GM21528 (cell line): Measurements from ENCODE around the gene COL15A1.
"Not testable (repeated sequence)": the region's sequence is repeated elsewhere in the genome, so short reads cannot be mapped to it uniquely, and the experiment has no call there.

ENCODE experiments used
- ATAC-seq: cut with Tn5 transposase; IDR thresholded peaks from one replicate; pipeline ENCODE4 v1.9.1; 2021; ENCODE audit warnings: mild to moderate bottlenecking, moderate library complexity; ENCODE audit not compliant: unreplicated experiment, low FRiP score

COL15A1 gene

GRCh38 chr9:99008203-99008602 lies 64.5 kb downstream of the COL15A1 start:
- ATAC-seq: no peak

GRCh38 chr9:99010393-99010792 lies 66.7 kb downstream of the COL15A1 start:
- not testable (repeated sequence) for ATAC-seq

GRCh38 chr9:99011161-99011709 lies 67.5 kb downstream of the COL15A1 start:
- ATAC-seq: no peak

- no peak for ATAC-seq
Measured at GRCh38 chr9:99012957-99013512, 69.3 kb downstream of the COL15A1 start.

- ATAC-seq: no peak
Measured at GRCh38 chr9:99013550-99013949, 69.8 kb downstream of the COL15A1 start.

GRCh38 chr9:99015448-99015847 lies 71.7 kb downstream of the COL15A1 start:
- no peak for ATAC-seq

- no peak for ATAC-seq
Measured at GRCh38 chr9:99015890-99016289, 72.2 kb downstream of the COL15A1 start.

- ATAC-seq: no peak
Measured at GRCh38 chr9:99016681-99017387, 73.1 kb downstream of the COL15A1 start.

GRCh38 chr9:99018653-99019052 lies 74.9 kb downstream of the COL15A1 start:
- no peak for ATAC-seq

GRCh38 chr9:99019510-99020331 lies 76.0 kb downstream of the COL15A1 start:
- no peak for ATAC-seq

- ATAC-seq: no peak
Measured at GRCh38 chr9:99020786-99021436, 77.2 kb downstream of the COL15A1 start.

GRCh38 chr9:99021512-99021911 lies 77.8 kb downstream of the COL15A1 start:
- no peak for ATAC-seq

- ATAC-seq: no peak
Measured at GRCh38 chr9:99023231-99023630, 79.5 kb downstream of the COL15A1 start.

GRCh38 chr9:99023831-99024230 lies 80.1 kb downstream of the COL15A1 start:
- ATAC-seq: no peak

- no peak for ATAC-seq
Measured at GRCh38 chr9:99024959-99025358, 81.3 kb downstream of the COL15A1 start.

GRCh38 chr9:99025616-99026270 lies 82.0 kb downstream of the COL15A1 start:
- no peak for ATAC-seq

- no peak for ATAC-seq
Measured at GRCh38 chr9:99026271-99026955, 82.7 kb downstream of the COL15A1 start.

- ATAC-seq: no peak
Measured at GRCh38 chr9:99026956-99027298, 83.2 kb downstream of the COL15A1 start.

GRCh38 chr9:99027443-99027842 lies 83.7 kb downstream of the COL15A1 start:
- no peak for ATAC-seq
